Prostate gland (tissue), 2 donors: ENCODE measurements around the gene GRHL1. TPM values are rescaled to one million over a fixed set of nuclear protein-coding genes. Genes with fewer than 3 reads are reported as not detected.

ENCODE experiments used
- DNase-seq: peaks from one replicate; pipeline ENCODE4 v3.0.0-alpha.2; 2019; ENCODE audit warnings: low spot score
- H3K27ac ChIP-seq, 2 donors: fragments of 200-600 bp; sonication (generic); 2 replicates each; pipeline ENCODE4 v1.5.1; 2017 to 2019
- H3K27me3 ChIP-seq: fragments of 200-600 bp; sonication (generic); replicated peaks from 2 replicates; pipeline ENCODE4 v1.5.1; 2019; ENCODE audit not compliant: insufficient read depth
- H3K36me3 ChIP-seq, 2 donors: fragments of 200-600 bp; sonication (generic); 1 replicate in 1 of 2; 2 replicates in 1 of 2; pipeline versions ENCODE4 v1.5.1 to v1.8.1; 2017 to 2019
- H3K4me1 ChIP-seq: fragments of 200-600 bp; sonication (generic); replicated peaks from 2 replicates; pipeline ENCODE4 v1.5.1; 2019
- H3K4me3 ChIP-seq, 2 donors: fragments of 200-600 bp; sonication (generic); 2 replicates each; pipeline ENCODE4 v1.5.1; 2017 to 2019
- H3K9me3 ChIP-seq: fragments of 200-600 bp; sonication (generic); 2 replicates; pipeline ENCODE4 v1.5.1; 2017
- POLR2A ChIP-seq: fragments of 450-650 bp; IDR thresholded peaks from one replicate; pipeline ENCODE4 v1.6.1; 2016; ENCODE audit warnings: antibody characterized with exemption, mild to moderate bottlenecking
- POLR2AphosphoS5 ChIP-seq: sonication (generic); formaldehyde crosslinking; IDR thresholded peaks from one replicate; pipeline ENCODE4 v1.6.1; 2017; ENCODE audit warnings: antibody characterized with exemption
- WGBS: methylation state at CpG from one replicate; pipeline ENCODE4 v1.1.5; 2018; 5-methylcytosine and 5-hydroxymethylcytosine counted together
- intact Hi-C: fragments of 100-400 bp; cut with DNase I; formaldehyde crosslinking; loops from one replicate; pipeline ENCODE4 v1.14.2; 2022
- total RNA-seq, 2 donors: library from RNA; depleted of rRNA; stranded (reverse); fragments of >200 nt; gene quantifications; one replicate each; pipeline ENCODE4 v1.1.0, GENCODE V29; 2016
- TF ChIP-seq, protein P1 (sequence below), 4 experiments: fragments of 200-600 bp in 2 of 4; fragments of 450-650 bp in 2 of 4; sonication (generic) in 2 of 4; IDR thresholded peaks; 1 replicate in 3 of 4; 2 replicates in 1 of 4; pipeline ENCODE4 v1.5.1; 2016 to 2019; ENCODE audit warnings: antibody characterized with exemption in 4 of 4, mild to moderate bottlenecking in 2 of 4, moderate library complexity in 2 of 4

The GRHL1 gene
- total RNA-seq, 2 donors from 2014 or later, result 25.7 to 31.8 TPM

DNA sequence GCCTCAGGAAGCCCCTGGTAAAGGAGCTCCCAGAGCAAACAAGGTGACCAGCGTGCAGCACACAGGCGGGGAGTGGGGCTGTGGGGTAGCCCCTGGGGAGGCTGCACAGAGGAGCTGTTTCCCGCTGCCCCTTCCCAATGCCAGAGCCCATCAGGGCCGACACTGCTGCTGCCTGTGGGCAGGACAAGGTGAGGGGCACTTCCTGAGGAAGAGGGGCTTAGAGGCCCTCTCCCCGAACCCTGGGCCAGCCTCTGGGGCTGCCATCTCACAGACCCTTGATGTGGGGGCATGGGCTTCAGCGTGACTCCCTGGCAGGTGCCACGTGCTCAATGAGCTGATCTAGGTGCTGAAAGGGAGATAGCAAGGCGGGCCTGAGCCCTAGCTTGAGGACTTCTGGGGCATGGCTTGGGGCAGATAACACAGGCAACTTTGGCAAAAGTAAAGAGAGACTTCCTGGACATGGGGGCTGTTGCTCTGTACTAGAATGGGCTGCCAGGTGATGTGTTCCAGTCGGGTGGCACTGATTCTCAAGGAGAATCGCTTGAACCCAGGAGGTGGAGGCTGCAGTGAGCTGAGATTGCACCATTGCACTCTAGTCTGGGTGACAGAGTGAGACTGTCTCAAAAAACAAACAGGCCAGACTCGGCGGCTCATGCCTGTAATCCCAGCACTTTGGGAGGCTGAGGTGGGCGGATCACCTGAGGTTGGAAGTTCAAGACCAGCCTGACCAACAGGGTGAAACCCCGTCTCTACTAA, 81.9 kb downstream of the GRHL1 start:
- no peak overlapping the region for H3K27ac ChIP-seq
- H3K36me3 ChIP-seq, result no peaks in the 10 kb centered on the region
- 85% methylated on average over 14 of the region's 14 CpGs for WGBS
- intact Hi-C loops, result no loop called here
- TF ChIP-seq, protein P1, sequence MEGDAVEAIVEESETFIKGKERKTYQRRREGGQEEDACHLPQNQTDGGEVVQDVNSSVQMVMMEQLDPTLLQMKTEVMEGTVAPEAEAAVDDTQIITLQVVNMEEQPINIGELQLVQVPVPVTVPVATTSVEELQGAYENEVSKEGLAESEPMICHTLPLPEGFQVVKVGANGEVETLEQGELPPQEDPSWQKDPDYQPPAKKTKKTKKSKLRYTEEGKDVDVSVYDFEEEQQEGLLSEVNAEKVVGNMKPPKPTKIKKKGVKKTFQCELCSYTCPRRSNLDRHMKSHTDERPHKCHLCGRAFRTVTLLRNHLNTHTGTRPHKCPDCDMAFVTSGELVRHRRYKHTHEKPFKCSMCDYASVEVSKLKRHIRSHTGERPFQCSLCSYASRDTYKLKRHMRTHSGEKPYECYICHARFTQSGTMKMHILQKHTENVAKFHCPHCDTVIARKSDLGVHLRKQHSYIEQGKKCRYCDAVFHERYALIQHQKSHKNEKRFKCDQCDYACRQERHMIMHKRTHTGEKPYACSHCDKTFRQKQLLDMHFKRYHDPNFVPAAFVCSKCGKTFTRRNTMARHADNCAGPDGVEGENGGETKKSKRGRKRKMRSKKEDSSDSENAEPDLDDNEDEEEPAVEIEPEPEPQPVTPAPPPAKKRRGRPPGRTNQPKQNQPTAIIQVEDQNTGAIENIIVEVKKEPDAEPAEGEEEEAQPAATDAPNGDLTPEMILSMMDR (IDR thresholded peaks at IDR 0.05), result no peak
- TF ChIP-seq POLR2A (no peak), POLR2AphosphoS5 (no peak)
- no peak overlapping the region for H3K4me3 ChIP-seq
- DNase-seq, result no peak
- H3K27me3 ChIP-seq, result no peaks in the 10 kb centered on the region
- H3K4me1 ChIP-seq, result no peaks in the 10 kb centered on the region
- H3K9me3 ChIP-seq, result no peaks in the 10 kb centered on the region

DNA sequence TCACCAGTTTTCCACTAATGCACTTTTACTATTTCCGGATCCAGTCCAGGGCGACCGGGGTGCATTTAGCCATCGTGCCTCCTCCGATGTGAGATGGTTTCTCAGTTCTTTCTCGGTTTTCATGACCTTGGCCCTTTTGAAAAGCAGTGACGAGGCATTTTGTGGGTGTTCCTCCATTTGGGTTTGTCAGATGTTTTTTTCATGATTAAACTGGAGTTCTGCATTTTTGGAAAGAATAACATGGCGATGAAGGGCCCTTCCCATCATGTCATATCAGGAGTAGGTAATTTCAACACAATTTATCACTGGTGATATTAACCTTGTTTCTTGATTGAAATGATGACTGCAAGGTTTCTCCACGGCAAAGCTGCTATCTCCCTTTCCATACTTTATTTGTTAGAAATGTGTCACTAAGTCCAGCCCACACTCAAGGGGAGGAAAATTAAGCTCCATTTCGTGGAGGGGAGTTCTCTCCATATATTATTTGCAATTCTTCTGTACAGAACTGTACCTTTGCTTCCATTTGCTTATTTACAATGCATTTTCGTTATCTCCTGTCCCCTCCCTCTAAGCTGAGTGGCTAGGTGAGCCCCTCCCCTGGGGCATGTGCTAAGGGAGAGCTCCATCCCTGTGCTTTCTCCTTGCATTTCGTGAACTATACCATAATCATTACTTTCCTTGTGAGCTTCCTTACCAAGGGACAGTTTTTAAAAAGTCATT, 83.0 kb downstream of the GRHL1 start:
- WGBS, result 87% methylated on average over 12 of the region's 12 CpGs
- intact Hi-C loops, result no loop called here
- DNase-seq, result no peak

DNA sequence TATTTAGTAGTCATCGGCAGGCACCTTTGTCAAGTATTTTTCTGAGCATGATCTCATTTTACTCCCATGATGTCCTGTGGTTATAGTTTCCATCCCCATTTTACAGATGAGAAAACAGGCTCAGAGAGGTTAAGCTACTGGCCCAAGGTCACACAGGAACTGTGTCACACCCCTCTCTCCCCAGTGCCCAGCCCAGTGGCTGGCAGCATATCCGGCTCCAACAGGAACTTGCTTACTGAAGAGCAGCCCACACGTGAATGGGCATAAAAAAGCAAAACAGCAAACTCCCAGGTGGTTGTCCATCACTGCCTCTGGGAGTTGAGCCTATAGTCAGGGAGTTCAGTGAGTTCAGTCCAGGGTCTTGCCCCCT, 83.5 kb downstream of the GRHL1 start:
- intact Hi-C loops, result no loop called here
- no peak for TF ChIP-seq POLR2A
- TF ChIP-seq, protein P1 (IDR thresholded peaks at IDR 0.05), result no peak
- TF ChIP-seq POLR2AphosphoS5, result no peak
- WGBS, result 69% methylated on average over 3 of the region's 3 CpGs
- H3K4me1 ChIP-seq, result no peaks in the 10 kb centered on the region
- H3K9me3 ChIP-seq, result no peaks in the 10 kb centered on the region
- H3K4me3 ChIP-seq, result no peak overlapping the region
- H3K36me3 ChIP-seq, result no peaks in the 10 kb centered on the region
- no peak overlapping the region for H3K27ac ChIP-seq
- no peaks in the 10 kb centered on the region for H3K27me3 ChIP-seq
- no peak for DNase-seq

More for the DNA sequence above, 83.0 kb downstream of the GRHL1 start:
- Histone ChIP-seq H3K27ac (no peak overlapping the region), H3K9me3 (no peaks in the 10 kb centered on the region), H3K36me3 (no peaks in the 10 kb centered on the region), H3K4me1 (no peaks in the 10 kb centered on the region), H3K27me3 (no peaks in the 10 kb centered on the region), H3K4me3 (no peak overlapping the region)
- TF ChIP-seq POLR2AphosphoS5, result no peak
- TF ChIP-seq, protein P1 (IDR thresholded peaks at IDR 0.05), result no peak
- no peak for TF ChIP-seq POLR2A

DNA sequence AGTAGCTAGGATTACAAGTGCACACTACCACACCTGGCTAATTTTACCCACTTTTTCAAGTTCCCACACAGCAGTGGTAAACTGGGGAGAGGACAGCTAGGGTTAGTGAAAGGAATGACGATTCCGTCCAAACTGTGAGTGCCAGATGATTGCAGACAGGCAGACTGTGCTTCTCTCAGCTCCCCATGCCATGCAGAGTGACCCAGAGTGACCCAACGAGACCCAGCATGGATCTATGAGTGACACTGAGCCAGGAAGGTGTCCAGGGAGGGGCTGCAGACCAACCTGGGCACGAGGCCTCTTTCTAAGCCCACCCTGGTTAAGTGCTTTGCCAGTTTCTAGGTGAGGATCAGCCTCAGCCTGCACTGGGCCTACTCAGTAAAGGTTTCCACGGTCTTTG, 84.1 kb downstream of the GRHL1 start:
- no peak overlapping the region for H3K4me3 ChIP-seq
- DNase-seq, result no peak
- intact Hi-C loops, result no loop called here
- TF ChIP-seq POLR2A (no peak), POLR2AphosphoS5 (no peak)
- TF ChIP-seq, protein P1 (IDR thresholded peaks at IDR 0.05), result no peak
- no peaks in the 10 kb centered on the region for H3K9me3 ChIP-seq
- 64% methylated on average over 5 of the region's 5 CpGs for WGBS
- H3K27ac ChIP-seq, result no peak overlapping the region
- H3K27me3 ChIP-seq, result no peaks in the 10 kb centered on the region
- H3K4me1 ChIP-seq, result no peaks in the 10 kb centered on the region
- no peaks in the 10 kb centered on the region for H3K36me3 ChIP-seq
